Smooth muscle cell (in vitro differentiated cells): Measurements from ENCODE around the gene TSHZ2. TPM values are rescaled to one million over a fixed set of nuclear protein-coding genes. Genes with fewer than 3 reads are reported as not detected.

Experiments
- DNase-seq: peaks from one replicate; lab custom pipeline; 2025; ENCODE audit not compliant: unreplicated experiment; lab: John Stamatoyannopoulos, UW
- H2AFZ ChIP-seq: fragments of 200-600 bp; sonication (generic); 2 replicates; pipeline ENCODE4 v1.6.0; 2016; ENCODE audit warnings: antibody characterized with exemption, low read depth, mild to moderate bottlenecking
- H3F3A ChIP-seq: fragments of 200-600 bp; sonication (generic); 2 replicates; pipeline ENCODE4 v1.6.0; 2017; ENCODE audit warnings: antibody characterized with exemption, low read depth
- H3K27ac ChIP-seq: fragments of 200-600 bp; sonication (generic); 2 replicates; pipeline ENCODE4 v1.5.1; 2016; ENCODE audit warnings: low read depth, mild to moderate bottlenecking
- H3K27me3 ChIP-seq: fragments of 200-600 bp; sonication (generic); 2 replicates; pipeline ENCODE4 v1.6.1; 2016; ENCODE audit warnings: low read depth, mild to moderate bottlenecking
- H3K36me3 ChIP-seq: fragments of 200-600 bp; sonication (generic); 2 replicates; pipeline ENCODE4 v1.5.1; 2016; ENCODE audit warnings: low read depth
- H3K4me1 ChIP-seq: fragments of 200-600 bp; sonication (generic); 2 replicates; pipeline ENCODE4 v1.5.1; 2016; ENCODE audit warnings: low read depth
- H3K4me2 ChIP-seq: fragments of 200-600 bp; sonication (generic); 2 replicates; pipeline ENCODE4 v1.6.0; 2016; ENCODE audit warnings: mild to moderate bottlenecking
- H3K4me3 ChIP-seq: fragments of 200-600 bp; sonication (generic); 2 replicates; pipeline ENCODE4 v1.5.1; 2016; ENCODE audit warnings: mild to moderate bottlenecking
- H3K79me2 ChIP-seq: fragments of 200-600 bp; sonication (generic); 2 replicates; pipeline ENCODE4 v1.6.0; 2016; ENCODE audit warnings: low read depth, mild to moderate bottlenecking
- H3K9ac ChIP-seq: fragments of 200-600 bp; sonication (generic); 2 replicates; pipeline ENCODE4 v1.6.0; 2016; ENCODE audit warnings: low read depth
- H3K9me3 ChIP-seq: fragments of 200-600 bp; sonication (generic); replicated peaks from 2 replicates; pipeline ENCODE4 v1.5.1; 2016; ENCODE audit warnings: low read depth
- H4K20me1 ChIP-seq: fragments of 200-600 bp; sonication (generic); 2 replicates; pipeline ENCODE4 v1.6.0; 2016; ENCODE audit warnings: low read depth
- WGBS: methylation state at CpG from one replicate; pipeline ENCODE4 v1.1.7; 2016; ENCODE audit warnings: low lambda C conversion rate; 5-methylcytosine and 5-hydroxymethylcytosine counted together
- polyA plus RNA-seq: library from polyadenylated mRNA; unstranded; fragments of >200 nt; fragmentation: Nextera tagmentation; extraction: Ambion mirVana; gene quantifications from 2 replicates; pipeline ENCODE4 v1.2.1, GENCODE V29; 2016
- total RNA-seq: library from RNA; depleted of rRNA; stranded (reverse); fragments of >200 nt; gene quantifications from 2 replicates; pipeline ENCODE4 v1.2.3, GENCODE V29; 2014
- TF ChIP-seq, protein P1 (sequence below): fragments of 200-600 bp; sonication (generic); IDR thresholded peaks from 2 replicates; pipeline ENCODE4 v1.5.1; 2017; ENCODE audit warnings: borderline replicate concordance, mild to moderate bottlenecking, antibody characterized with exemption; ENCODE audit not compliant: insufficient read depth, poor library complexity, severe bottlenecking

Gene TSHZ2
- total and polyA plus RNA-seq, 2 experiments from 2014 or later, result 4.8 to 6.6 TPM

DNA sequence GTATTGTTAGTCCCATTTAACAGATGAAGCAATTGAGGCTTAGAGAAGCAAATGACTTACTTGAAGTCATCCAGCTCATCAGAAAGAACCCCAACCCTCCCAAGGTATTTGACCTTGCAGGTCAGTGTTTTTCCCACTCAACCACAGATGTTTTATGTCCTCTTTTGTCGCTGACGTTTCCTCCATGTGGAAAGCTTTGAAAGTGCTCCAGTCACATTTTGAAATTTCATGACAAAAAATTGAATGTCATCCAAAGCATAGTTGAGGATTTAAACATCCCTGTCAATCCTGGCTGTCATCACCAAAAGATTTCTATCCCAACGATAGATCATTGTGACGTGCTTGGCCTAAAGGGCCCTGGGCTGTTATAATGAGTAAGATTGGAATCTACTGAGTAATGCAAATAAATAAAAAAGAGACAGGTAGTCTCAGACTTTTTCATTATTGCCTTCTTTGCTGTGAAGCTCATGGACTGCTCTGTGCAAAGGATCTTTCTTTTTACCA is 102.7 kb downstream of the TSHZ2 start:
- DNase-seq, result no peak
- no peaks in the 10 kb centered on the region for H3F3A ChIP-seq
- no peak overlapping the region for H2AFZ ChIP-seq
- no peaks in the 10 kb centered on the region for H4K20me1 ChIP-seq
- H3K4me2 ChIP-seq, result no peak overlapping the region
- no peak overlapping the region for H3K4me3 ChIP-seq
- H3K27ac ChIP-seq, result no peak overlapping the region
- H3K9me3 ChIP-seq, result no peaks in the 10 kb centered on the region
- TF ChIP-seq, protein P1, sequence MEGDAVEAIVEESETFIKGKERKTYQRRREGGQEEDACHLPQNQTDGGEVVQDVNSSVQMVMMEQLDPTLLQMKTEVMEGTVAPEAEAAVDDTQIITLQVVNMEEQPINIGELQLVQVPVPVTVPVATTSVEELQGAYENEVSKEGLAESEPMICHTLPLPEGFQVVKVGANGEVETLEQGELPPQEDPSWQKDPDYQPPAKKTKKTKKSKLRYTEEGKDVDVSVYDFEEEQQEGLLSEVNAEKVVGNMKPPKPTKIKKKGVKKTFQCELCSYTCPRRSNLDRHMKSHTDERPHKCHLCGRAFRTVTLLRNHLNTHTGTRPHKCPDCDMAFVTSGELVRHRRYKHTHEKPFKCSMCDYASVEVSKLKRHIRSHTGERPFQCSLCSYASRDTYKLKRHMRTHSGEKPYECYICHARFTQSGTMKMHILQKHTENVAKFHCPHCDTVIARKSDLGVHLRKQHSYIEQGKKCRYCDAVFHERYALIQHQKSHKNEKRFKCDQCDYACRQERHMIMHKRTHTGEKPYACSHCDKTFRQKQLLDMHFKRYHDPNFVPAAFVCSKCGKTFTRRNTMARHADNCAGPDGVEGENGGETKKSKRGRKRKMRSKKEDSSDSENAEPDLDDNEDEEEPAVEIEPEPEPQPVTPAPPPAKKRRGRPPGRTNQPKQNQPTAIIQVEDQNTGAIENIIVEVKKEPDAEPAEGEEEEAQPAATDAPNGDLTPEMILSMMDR, result no peak
- 80% methylated on average over 4 of the region's 4 CpGs for WGBS
- H3K27me3 ChIP-seq, result no peaks in the 10 kb centered on the region
- no peaks in the 10 kb centered on the region for H3K79me2 ChIP-seq
- no peak overlapping the region for H3K9ac ChIP-seq
- H3K4me1 ChIP-seq, result peaks cover 11% of the 10 kb centered on the region
- H3K36me3 ChIP-seq, result no peaks in the 10 kb centered on the region

DNA sequence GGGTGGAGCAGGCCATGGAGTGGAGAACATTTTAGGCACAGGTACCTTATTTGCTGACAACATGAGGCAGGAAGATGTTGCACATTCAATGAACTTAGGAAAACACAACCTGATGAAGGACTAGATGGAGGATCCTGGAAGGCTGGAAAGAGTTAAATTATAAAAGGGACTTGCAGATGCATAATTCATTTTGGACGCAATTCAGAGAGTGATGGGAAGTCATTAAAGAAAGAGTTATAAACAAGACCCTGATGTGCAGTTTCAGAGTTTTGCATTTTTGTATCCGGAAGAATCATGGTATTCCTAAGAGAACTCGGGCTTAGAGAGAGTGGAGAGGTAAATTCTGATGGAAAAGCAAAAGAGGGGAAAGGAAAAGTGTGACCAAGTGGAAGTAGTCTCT is 104.5 kb downstream of the TSHZ2 start:
- Histone ChIP-seq H3K4me2 (no peak overlapping the region), H2AFZ (no peak overlapping the region), H3K36me3 (no peaks in the 10 kb centered on the region), H3K9me3 (no peaks in the 10 kb centered on the region), H3K79me2 (no peaks in the 10 kb centered on the region), H3K4me3 (no peak overlapping the region), H3K27me3 (no peaks in the 10 kb centered on the region), H4K20me1 (no peaks in the 10 kb centered on the region), H3K4me1 (peaks cover 4% of the 10 kb centered on the region), H3K27ac (no peak overlapping the region), H3F3A (no peaks in the 10 kb centered on the region), H3K9ac (no peak overlapping the region)
- TF ChIP-seq, protein P1, result no peak
- WGBS, result 94% methylated on average over 3 of the region's 3 CpGs
- DNase-seq, result no peak

DNA sequence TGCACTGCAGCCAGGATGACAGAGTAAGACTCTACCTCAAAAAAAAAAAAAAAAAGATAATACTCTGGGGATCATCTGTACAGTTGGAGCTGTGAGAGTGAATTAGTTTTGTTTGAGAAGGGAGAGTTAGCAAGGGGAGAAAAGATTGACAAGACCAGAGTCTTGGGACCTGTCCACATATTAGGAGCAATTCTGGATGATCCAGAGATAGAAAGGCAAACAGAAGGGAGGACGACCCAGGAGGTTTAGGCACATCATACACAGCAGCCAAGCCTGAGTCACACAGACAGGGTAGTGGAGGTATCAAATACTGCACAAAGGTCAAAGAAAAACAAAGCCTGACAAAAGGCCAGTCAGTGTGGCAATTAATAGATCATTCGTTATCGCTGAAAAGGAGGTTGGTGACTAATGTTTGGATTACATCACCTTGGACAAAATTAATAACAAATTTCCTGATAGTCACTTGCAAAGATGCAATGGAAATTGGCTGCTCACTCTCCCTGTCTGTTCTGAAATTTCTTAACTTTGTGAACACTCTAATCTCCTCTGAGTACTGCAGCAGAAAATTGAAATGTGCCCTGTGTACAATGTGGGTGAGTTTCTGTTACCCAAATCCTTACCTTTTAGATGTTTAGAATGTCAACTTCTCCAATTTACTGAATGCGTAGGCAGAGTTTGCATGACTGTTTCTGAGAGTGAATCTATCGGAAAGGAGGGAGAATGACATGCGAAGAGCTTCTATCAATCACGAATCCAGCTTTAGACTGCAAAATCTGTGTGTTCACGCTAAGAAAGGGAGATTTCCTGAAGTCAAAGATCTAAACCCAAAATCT is 105.4 kb downstream of the TSHZ2 start:
- no peaks in the 10 kb centered on the region for H3K79me2 ChIP-seq
- no peaks in the 10 kb centered on the region for H4K20me1 ChIP-seq
- DNase-seq, result no peak
- H3K4me2 ChIP-seq, result no peak overlapping the region
- H3K9ac ChIP-seq, result no peak overlapping the region
- no peaks in the 10 kb centered on the region for H3K27me3 ChIP-seq
- 69% methylated on average over 8 of the region's 8 CpGs for WGBS
- no peaks in the 10 kb centered on the region for H3F3A ChIP-seq
- no peak overlapping the region for H3K4me3 ChIP-seq
- H3K36me3 ChIP-seq, result no peaks in the 10 kb centered on the region
- TF ChIP-seq, protein P1, result no peak
- H3K9me3 ChIP-seq, result no peaks in the 10 kb centered on the region
- no peak overlapping the region for H3K27ac ChIP-seq
- H3K4me1 ChIP-seq, result peaks cover 5% of the 10 kb centered on the region
- H2AFZ ChIP-seq, result no peak overlapping the region

DNA sequence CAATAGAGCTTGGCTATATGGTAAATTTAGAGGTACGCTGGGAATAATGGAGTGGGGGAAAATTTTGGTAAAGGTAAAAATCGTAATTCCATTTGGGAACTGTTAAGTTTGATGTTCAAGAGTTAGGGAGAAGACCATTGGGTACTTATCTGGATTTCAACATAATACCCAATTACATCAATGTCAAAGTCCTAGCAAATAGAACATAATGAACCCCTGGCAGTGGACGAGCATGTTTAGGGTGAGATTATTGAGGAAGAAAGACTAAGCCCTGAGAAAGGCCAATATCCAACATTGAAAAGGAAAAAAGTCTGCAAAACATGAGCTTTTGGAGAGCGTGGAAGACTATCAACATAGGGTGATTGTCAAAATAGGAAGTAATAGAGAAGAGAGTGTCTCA is 106.6 kb downstream of the TSHZ2 start:
- H4K20me1 ChIP-seq, result no peaks in the 10 kb centered on the region
- no peaks in the 10 kb centered on the region for H3K9me3 ChIP-seq
- 95% methylated on average over 4 of the region's 4 CpGs for WGBS
- H3K79me2 ChIP-seq, result no peaks in the 10 kb centered on the region
- H3K27ac ChIP-seq, result no peak overlapping the region
- TF ChIP-seq, protein P1, result no peak
- no peak for DNase-seq
- no peak overlapping the region for H3K4me3 ChIP-seq
- H3K36me3 ChIP-seq, result no peaks in the 10 kb centered on the region
- H2AFZ ChIP-seq, result no peak overlapping the region
- no peaks in the 10 kb centered on the region for H3F3A ChIP-seq
- peak overlapping the region; percentile 29 for H3K4me2 ChIP-seq
- no peaks in the 10 kb centered on the region for H3K27me3 ChIP-seq
- peaks cover 5% of the 10 kb centered on the region for H3K4me1 ChIP-seq
- H3K9ac ChIP-seq, result no peak overlapping the region
